Liver (tissue), 9 donors: Measurements from ENCODE around the gene PYGM. TPM values are rescaled to one million over a fixed set of nuclear protein-coding genes. Genes with fewer than 3 reads are reported as not detected.

ENCODE experiments used
- DNase-seq: peaks from one replicate; pipeline ENCODE4 v3.0.0-alpha.2; 2017; ENCODE audit warnings: low spot score
- H3K27ac ChIP-seq, 2 donors: one replicate each; pipeline ENCODE4 v1.7.0; 2013; ENCODE audit warnings: inconsistent platforms in 2 of 2, low read length in 2 of 2, control low read depth in 1 of 2, low read depth in 1 of 2, mild to moderate bottlenecking in 1 of 2
- H3K27me3 ChIP-seq, 4 donors: one replicate each; pipeline versions ENCODE4 v1.6.1 to v1.7.0; 2013; ENCODE audit warnings: low read length in 3 of 4, inconsistent platforms in 1 of 4, mild to moderate bottlenecking in 1 of 4, moderate library complexity in 1 of 4; ENCODE audit not compliant: control insufficient read depth in 4 of 4, insufficient read depth in 4 of 4
- H3K36me3 ChIP-seq, 4 donors: one replicate each; pipeline versions ENCODE4 v1.6.1 to v1.7.0; 2013; ENCODE audit warnings: low read length in 3 of 4, mild to moderate bottlenecking in 3 of 4, low read depth in 1 of 4, moderate library complexity in 1 of 4; ENCODE audit not compliant: control insufficient read depth in 4 of 4, insufficient read depth in 3 of 4
- H3K4me1 ChIP-seq, 4 donors: one replicate each; pipeline versions ENCODE4 v1.6.1 to v1.7.0; 2013; ENCODE audit warnings: low read length in 3 of 4, mild to moderate bottlenecking in 3 of 4, moderate library complexity in 1 of 4; ENCODE audit not compliant: control insufficient read depth in 4 of 4, insufficient read depth in 4 of 4
- H3K4me3 ChIP-seq, 3 donors: one replicate each; pipeline versions ENCODE4 v1.6.1 to v1.7.0; 2013; ENCODE audit warnings: low read length in 3 of 3, control low read depth in 1 of 3, low read depth in 1 of 3, mild to moderate bottlenecking in 1 of 3
- H3K9ac ChIP-seq, 2 donors: one replicate each; pipeline ENCODE4 v1.7.0; 2013; ENCODE audit warnings: low read length in 2 of 2, mild to moderate bottlenecking in 2 of 2, moderate library complexity in 2 of 2, control low read depth in 1 of 2, low read depth in 1 of 2
- H3K9me3 ChIP-seq, 4 donors: one replicate each; pipeline versions ENCODE4 v1.6.1 to v1.7.0; 2013; ENCODE audit warnings: low read length in 3 of 4; ENCODE audit not compliant: control insufficient read depth in 4 of 4
- EGR1 ChIP-seq, 2 donors: IDR thresholded peaks; 2 replicates each; pipeline ENCODE4 v1.6.1; 2016 to 2018; ENCODE audit warnings: antibody characterized with exemption in 2 of 2, low read depth in 2 of 2
- FOXA1 ChIP-seq: IDR thresholded peaks from 2 replicates; pipeline ENCODE4 v1.6.1; 2016; ENCODE audit warnings: antibody characterized with exemption
- GABPA ChIP-seq, 2 donors: IDR thresholded peaks in 1 of 2; conservative IDR thresholded peaks in 1 of 2; 2 replicates each; pipeline ENCODE4 v1.6.1; 2016; ENCODE audit warnings: antibody characterized with exemption in 2 of 2, mild to moderate bottlenecking in 1 of 2, moderate library complexity in 1 of 2
- HNF4A ChIP-seq, 2 donors: conservative IDR thresholded peaks; 2 replicates each; pipeline ENCODE4 v1.6.1; 2016; ENCODE audit warnings: antibody characterized with exemption in 2 of 2, mild to moderate bottlenecking in 2 of 2
- HNF4G ChIP-seq: IDR thresholded peaks from 2 replicates; pipeline ENCODE4 v1.6.1; 2016; ENCODE audit warnings: antibody characterized with exemption
- JUND ChIP-seq, 2 donors: IDR thresholded peaks; 2 replicates each; pipeline ENCODE4 v1.6.1; 2016; ENCODE audit warnings: antibody characterized with exemption in 2 of 2
- MAX ChIP-seq: IDR thresholded peaks from 2 replicates; pipeline ENCODE4 v1.6.1; 2016; ENCODE audit warnings: antibody characterized with exemption
- NR2F2 ChIP-seq: IDR thresholded peaks from 2 replicates; pipeline ENCODE4 v1.6.1; 2016; ENCODE audit warnings: antibody characterized with exemption
- RAD21 ChIP-seq, 2 donors: IDR thresholded peaks; 2 replicates each; pipeline ENCODE4 v1.6.1; 2016; ENCODE audit warnings: antibody characterized with exemption in 2 of 2, mild to moderate bottlenecking in 2 of 2
- REST ChIP-seq: IDR thresholded peaks from 2 replicates; pipeline ENCODE4 v1.6.1; 2016; ENCODE audit warnings: antibody characterized with exemption, mild to moderate bottlenecking
- RXRA ChIP-seq, 2 donors: IDR thresholded peaks; 2 replicates each; pipeline ENCODE4 v1.6.1; 2017 to 2018; ENCODE audit warnings: antibody characterized with exemption in 2 of 2, mild to moderate bottlenecking in 1 of 2
- TAF1 ChIP-seq: conservative IDR thresholded peaks from 2 replicates; pipeline ENCODE4 v1.6.1; 2016; ENCODE audit warnings: antibody characterized with exemption, mild to moderate bottlenecking
- YY1 ChIP-seq: IDR thresholded peaks from 2 replicates; pipeline ENCODE4 v1.6.1; 2016; ENCODE audit warnings: antibody characterized with exemption, mild to moderate bottlenecking
- ZBTB33 ChIP-seq: IDR thresholded peaks from 2 replicates; pipeline ENCODE4 v1.6.1; 2016; ENCODE audit warnings: antibody characterized with exemption
- whole genome bisulfite sequencing: extraction: QIAGEN DNeasy Blood & Tissue Kit; methylation state at CpG from one replicate; pipeline ENCODE4 v1.1.7; 2013; 5-methylcytosine and 5-hydroxymethylcytosine counted together
- polyA plus RNA-seq, 2 donors: library from polyadenylated mRNA; stranded (reverse) in 1 of 2; unstranded in 1 of 2; fragments of 200-250 nt in 1 of 2; fragments of >200 nt in 1 of 2; fragmentation: Nextera tagmentation in 1 of 2; extraction: Ambion mirVana in 1 of 2; gene quantifications; one replicate each; pipeline versions ENCODE4 v1.2.1 to v1.2.3, GENCODE V29; 2013 to 2015
- total RNA-seq, 2 donors: library from RNA; depleted of rRNA; stranded (reverse); fragments of >200 nt; gene quantifications; one replicate each; pipeline ENCODE4 v1.2.3, GENCODE V29; 2014
- donor health status: healthy.
- donor health status: healthy.
- donor health status: healthy.
- donor health status: healthy.
- donor health status: healthy.

Gene PYGM
- total and polyA plus RNA-seq, 4 donors: 0.23 to 1.3 (median 0.29) TPM

GRCh38 chr11:64739871-64740270, 19.9 kb downstream of the PYGM start:
- Histone ChIP-seq H3K27me3 (no peaks in the 10 kb centered on the region), H3K9ac (no peak overlapping the region), H3K36me3 (no peaks in the 10 kb centered on the region), H3K9me3 (no peaks in the 10 kb centered on the region), H3K4me1 (peaks cover 26 to 44% (median 35%) of the 10 kb centered on the region in 4 donors), H3K4me3 (no peak overlapping the region), H3K27ac (no peak overlapping the region)
- TF ChIP-seq FOXA1: no peak
- TF ChIP-seq GABPA (IDR thresholded peaks at IDR 0.05 in 1 of 2, conservative IDR thresholded peaks at IDR 0.05 in 1 of 2): no peak
- no peak for TF ChIP-seq EGR1 (IDR thresholded peaks at IDR 0.05; ENCODE audit: low read depth in 2 of 2)
- no peak for TF ChIP-seq ZBTB33
- no peak for TF ChIP-seq REST
- no peak for TF ChIP-seq JUND (IDR thresholded peaks at IDR 0.05)
- no peak for TF ChIP-seq HNF4G
- no peak for TF ChIP-seq YY1
- TF ChIP-seq NR2F2: no peak
- no peak for TF ChIP-seq MAX
- no peak for DNase-seq
- WGBS: 92% methylated on average over 12 of the region's 12 CpGs

- Histone ChIP-seq H3K27ac (no peak overlapping the region), H3K4me1 (peaks cover 11 to 23% (median 14%) of the 10 kb centered on the region in 4 donors), H3K9ac (no peak overlapping the region), H3K9me3 (no peaks in the 10 kb centered on the region), H3K36me3 (peaks cover 0 to 2% (median 0%) of the 10 kb centered on the region in 4 donors), H3K4me3 (no peak overlapping the region), H3K27me3 (no peaks in the 10 kb centered on the region)
- WGBS: 96% methylated on average over 15 of the region's 15 CpGs
- no peak for DNase-seq
- TF ChIP-seq EGR1 (IDR thresholded peaks at IDR 0.05; ENCODE audit: low read depth in 2 of 2) (no peak), HNF4A (conservative IDR thresholded peaks at IDR 0.05) (no peak), RAD21 (IDR thresholded peaks at IDR 0.05) (no peak)
These were observed 23.1 kb downstream of the PYGM start for GRCh38 chr11:64736654-64737053.

GRCh38 chr11:64735725-64736259, 24.0 kb downstream of the PYGM start:
- no peak overlapping the region for H3K27ac ChIP-seq
- WGBS: 48% methylated on average over 9 of the region's 9 CpGs
- DNase-seq: no peak

More at GRCh38 chr11:64735725-64736259, 24.0 kb downstream of the PYGM start:
- H3K9me3 ChIP-seq: no peaks in the 10 kb centered on the region
- peak; percentile 53 to 75 for TF ChIP-seq HNF4A (conservative IDR thresholded peaks at IDR 0.05)
- TF ChIP-seq RXRA (IDR thresholded peaks at IDR 0.05): peak in 1 of 2 donors; percentile 47
- TF ChIP-seq TAF1: no peak
- H3K9ac ChIP-seq: no peak overlapping the region
- no peaks in the 10 kb centered on the region for H3K27me3 ChIP-seq
- H3K36me3 ChIP-seq: peaks cover 0 to 3% (median 0%) of the 10 kb centered on the region in 4 donors
- peaks cover 11 to 21% (median 14%) of the 10 kb centered on the region in 4 donors for H3K4me1 ChIP-seq
- no peak overlapping the region for H3K4me3 ChIP-seq
